ENCODE results near the gene GALNT18.

Gene GALNT18

GRCh38 chr11:11262171-11262920 is 359.5 kb downstream of the GALNT18 start:
- no peak for DNase-seq

- no peak for DNase-seq
These were observed 360.2 kb downstream of the GALNT18 start for GRCh38 chr11:11261629-11262028.

- DNase-seq: no peak
These were observed 360.9 kb downstream of the GALNT18 start for GRCh38 chr11:11260903-11261302.

- no peak for DNase-seq
These were observed 367.8 kb downstream of the GALNT18 start for GRCh38 chr11:11253995-11254394.

DNA sequence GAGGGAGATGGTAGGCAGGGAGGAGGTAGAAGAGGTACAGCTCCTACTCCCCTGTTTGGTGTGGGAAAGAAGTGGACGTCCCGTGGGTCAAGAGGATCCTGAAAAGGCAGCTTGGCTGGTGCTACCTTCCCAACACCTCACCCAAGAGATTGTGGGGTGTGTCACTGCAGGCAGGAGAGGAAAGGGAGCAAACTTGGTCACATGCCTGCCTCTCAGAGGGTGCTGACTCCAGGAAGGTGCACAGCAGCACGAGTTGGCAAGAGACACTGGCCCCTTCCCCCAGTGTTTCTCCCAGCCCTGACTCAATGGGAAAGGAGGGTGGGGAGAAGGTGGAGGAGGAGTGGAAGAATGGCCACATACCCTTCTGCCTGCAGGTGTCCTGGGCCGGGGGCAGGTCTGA is 368.3 kb downstream of the GALNT18 start:
- no peak for DNase-seq

DNA sequence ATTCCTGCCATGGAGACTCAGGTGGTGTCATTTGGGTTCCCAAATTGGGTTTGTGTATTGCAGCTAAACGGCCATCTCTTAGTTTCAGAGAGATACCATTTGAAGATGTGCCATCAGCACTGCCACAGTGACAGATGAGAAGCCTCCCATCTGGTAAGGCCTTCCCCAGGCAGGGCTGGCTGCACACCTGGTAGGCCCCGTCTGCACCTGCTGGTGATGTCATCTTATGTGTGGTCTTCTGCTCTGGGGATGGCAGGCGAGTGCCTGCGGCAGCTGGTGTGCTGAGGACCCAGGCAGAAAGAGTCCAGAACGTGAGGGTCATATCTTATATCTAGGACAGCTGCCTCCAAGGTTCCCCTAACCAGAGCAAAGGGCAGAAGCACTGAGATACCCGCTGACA is 369.4 kb downstream of the GALNT18 start:
- no peak for DNase-seq

DNA sequence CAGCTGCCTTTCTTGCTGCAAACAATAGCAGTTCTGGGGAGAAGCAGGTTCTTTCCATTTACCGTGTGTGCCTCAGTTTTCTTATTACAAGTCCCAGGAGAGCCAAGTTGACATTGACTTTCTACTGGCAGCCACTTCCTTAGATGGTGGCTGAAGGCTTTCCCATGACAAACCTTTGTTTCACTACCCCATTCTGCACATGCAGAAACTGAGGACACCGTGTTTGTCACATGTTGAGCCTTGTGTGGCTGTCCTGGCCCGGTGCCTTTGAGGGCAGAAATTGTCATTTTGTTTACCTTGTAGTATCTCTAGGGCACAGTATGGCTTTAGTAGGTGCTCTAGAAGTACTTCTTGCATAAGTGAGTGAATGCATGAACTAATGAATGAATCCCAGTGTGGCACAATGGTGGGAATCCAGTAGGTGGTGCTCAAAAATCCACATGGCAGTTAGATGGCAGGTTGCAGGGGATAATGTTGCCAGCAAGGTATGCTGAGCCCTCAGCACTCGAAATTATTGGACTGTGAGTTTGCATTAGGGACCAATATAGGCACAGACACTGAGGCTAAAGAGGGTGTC is 370.3 kb downstream of the GALNT18 start:
- no peak for DNase-seq

DNA sequence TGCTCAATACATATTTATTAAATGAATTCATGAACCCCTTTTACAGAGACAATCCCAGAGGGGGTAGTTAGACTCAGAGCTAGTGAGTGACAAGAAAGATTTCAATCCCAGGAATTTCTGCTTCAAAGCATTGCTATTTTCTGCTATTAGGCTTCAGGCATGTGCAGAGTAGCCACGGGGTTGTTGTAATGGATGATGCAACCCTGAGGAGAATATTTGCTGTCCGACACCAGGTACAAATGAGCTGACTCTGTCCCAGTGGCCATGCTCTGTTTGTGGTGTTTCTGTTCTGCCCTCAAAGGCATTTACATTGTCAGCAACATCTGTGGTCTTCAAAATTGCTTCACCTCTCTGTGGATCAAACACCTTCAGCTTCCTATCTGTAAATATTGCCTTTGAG is 371.3 kb downstream of the GALNT18 start:
- DNase-seq: no peak

GRCh38 chr11:11247576-11247975 is 374.2 kb downstream of the GALNT18 start:
- DNase-seq: no peak

DNA sequence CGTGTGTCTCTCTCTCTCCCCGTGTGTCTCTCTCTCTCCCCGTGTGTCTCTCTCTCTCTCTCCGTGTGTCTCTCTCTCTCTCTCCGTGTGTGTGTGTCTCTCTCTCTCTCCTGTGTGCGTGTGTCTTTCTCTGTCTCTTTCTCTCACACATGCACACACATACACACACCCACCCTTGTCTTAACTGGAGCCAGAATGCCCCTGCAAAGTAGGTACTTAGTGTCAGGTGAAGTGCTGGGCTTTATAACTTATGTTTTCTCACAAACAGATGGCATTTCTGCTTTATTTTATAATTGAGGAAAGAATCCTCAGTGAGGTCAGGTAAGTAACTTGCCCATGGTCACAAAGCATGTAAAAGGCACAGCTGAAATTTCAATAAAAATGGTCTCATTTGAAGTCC is 374.7 kb downstream of the GALNT18 start:
- no peak for DNase-seq

GRCh38 chr11:11246166-11246565 is 375.6 kb downstream of the GALNT18 start:
- no peak for DNase-seq

- no peak for DNase-seq
These were observed 376.4 kb downstream of the GALNT18 start for GRCh38 chr11:11245453-11245852.

DNA sequence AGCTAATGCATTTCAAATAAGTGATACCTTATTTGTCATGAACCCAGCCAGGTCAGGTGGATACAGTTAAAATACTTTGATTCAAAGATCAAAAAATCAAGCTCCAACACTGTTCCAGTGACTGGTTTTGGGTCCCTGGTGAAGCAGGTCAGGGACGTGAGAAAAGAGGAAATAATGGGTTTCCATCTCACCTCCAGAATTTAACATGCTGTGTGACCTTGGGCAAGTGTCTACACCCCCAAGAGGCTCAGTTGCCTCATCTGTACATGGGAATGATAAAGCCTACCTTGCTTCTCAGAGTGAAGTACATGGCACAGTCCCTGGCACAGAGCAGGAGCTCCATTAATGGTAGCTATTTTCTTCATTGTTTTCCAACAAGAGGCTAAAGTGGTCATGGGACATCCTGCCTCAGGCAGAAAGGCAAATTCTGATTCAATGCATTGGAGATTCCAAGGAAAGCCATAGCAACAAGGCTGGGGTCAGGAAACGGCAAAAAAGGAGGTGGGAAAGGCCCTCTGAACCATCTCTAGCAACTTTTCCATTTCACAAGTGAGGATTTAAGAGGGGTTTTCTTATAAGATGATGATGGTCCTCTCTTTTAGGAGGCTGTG is 377.2 kb downstream of the GALNT18 start:
- no peak for DNase-seq

DNA sequence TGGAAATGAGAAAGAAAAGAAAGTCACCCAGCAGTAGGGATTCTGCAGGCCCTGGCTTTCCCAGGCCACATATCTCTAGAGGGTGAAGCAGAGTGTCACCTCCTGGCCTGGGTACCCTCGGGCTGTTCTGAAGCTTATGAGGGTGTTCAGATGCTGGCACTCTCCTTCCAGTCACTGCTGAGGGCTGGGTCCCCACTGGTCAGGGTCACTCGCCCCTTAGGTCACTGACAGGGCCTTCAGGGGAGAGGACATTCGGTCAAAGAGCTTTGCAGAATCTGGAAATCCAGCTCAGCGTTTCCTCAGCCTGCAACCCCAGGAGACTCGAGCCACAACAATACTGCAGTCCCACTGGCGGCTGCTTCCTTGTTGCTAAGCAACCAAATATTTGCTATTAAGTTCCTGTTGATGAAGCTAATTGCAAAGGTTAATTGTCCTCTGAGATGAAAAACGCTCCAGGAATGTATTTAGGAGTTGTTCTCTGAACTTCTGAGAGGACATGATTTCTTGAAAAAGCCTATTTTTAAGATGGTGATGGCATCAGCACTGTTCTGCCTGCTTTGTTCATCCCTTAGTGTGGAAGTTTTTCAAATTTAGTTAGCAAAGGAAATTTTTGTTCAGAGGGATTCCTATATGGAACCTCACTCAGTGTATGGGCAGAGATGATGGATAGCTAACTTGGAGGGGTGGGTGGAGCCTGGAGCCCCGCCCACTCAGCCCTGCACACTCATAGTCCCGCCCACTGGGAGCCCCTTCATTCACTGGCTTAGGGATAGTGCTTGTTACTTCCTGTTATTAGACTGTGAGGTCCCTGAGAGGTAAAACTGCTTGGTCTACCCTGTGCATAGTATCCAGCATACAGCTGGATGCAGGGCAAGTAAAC is 378.0 kb downstream of the GALNT18 start:
- peak in 1 of 2 donors; percentile 15 for DNase-seq

GRCh38 chr11:11243209-11243589 is 378.6 kb downstream of the GALNT18 start:
- no peak for DNase-seq

GRCh38 chr11:11241284-11241683 is 380.5 kb downstream of the GALNT18 start:
- no peak for DNase-seq

DNA sequence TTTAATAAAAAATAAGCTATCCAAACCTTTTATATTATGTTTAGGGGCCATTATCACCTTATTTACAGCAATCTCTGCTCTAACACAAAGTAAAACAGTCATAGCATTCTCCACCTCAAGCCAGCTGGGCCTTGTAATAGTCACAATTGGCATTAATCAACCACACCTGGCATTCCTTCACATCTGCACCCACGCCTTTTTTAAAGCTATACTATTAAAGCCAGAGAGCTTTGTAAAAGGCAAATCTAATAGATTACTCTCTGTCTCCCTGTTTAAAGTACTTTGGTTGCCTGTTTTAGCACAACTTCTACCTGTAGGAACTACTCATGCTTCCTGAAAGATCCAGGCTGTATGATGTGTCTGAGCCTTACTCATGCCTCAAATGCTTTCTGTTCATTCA is 381.8 kb downstream of the GALNT18 start:
- DNase-seq: no peak

DNA sequence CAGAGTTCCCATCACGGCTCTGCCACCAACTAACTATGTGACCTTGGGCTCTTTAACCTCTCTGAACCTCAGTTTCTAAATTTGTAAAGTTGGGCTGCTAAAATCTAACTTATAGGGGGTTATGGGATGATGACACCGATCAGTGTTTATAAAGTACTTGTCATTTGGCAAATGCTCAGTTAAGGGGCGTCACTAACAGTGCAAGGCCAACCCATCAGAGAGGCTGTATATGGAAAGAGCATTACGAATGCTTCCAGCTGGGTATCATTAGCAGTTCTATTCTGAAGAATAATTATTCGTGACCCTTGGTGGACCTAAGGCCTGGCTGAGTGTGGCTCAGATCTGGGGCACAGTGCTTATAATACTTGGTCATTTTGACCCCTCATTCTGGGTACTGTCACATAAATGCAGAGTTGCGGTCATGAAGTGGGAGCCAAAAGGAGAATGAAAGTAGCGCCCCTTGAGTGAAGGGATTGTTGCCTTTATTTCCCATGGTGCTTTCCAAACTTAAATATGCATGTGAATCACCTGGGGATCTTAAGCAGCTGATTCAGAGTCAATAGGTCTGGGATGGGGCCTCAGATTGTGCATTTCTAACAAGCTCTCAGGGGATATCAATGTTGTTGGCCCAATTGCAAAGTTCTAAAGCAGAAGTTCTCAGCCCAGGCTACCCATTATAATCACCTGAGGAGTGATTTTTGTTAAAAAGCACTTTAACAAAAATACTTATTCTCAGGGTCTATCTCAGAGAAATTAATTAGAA is 384.6 kb downstream of the GALNT18 start:
- no peak for DNase-seq

DNA sequence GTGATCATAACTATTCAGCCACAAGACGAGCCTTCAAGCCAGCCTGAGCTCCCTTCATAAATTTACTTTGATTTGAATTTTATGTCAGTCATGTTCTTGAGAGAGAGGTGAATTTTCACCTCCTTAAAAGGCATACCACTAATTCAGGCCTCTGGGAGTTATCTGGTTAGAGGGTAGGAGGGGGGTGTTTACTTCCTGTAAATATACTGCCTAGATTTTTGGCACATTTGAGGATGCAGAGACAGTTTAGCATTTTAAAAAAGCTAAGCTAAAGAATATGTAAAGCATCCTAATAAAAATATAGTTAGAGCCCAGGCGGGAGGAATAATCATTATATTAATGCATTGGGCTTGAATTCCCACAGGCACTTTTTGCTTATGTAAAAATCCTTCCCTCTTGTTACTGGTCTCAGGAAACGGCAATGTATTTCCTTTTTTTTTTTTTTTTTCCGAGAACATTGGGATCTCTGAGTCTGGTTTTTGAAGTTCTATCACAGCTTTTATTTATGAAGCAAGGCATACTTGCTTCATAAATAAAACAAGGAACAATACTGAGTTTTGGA is 385.2 kb downstream of the GALNT18 start:
- no peak for DNase-seq

DNA sequence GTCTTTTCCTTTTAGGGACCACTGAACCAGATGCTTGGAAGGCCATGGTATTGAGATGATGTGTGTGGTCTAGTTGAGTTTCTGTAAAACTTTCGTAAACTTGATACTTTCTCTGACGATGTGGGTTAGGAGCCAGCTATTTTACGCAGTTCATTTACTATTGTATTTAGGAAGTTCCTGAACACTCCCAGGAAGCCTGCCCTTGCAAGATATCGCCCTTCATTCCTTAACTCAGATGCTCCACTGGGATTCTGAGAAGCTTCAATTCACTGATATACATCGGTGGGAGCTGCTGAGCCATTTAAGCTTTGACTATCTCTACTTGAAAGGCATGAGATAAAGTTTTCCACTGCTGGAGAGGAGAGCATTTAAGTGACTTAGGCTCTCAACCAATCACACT is 390.0 kb downstream of the GALNT18 start:
- no peak for DNase-seq

DNA sequence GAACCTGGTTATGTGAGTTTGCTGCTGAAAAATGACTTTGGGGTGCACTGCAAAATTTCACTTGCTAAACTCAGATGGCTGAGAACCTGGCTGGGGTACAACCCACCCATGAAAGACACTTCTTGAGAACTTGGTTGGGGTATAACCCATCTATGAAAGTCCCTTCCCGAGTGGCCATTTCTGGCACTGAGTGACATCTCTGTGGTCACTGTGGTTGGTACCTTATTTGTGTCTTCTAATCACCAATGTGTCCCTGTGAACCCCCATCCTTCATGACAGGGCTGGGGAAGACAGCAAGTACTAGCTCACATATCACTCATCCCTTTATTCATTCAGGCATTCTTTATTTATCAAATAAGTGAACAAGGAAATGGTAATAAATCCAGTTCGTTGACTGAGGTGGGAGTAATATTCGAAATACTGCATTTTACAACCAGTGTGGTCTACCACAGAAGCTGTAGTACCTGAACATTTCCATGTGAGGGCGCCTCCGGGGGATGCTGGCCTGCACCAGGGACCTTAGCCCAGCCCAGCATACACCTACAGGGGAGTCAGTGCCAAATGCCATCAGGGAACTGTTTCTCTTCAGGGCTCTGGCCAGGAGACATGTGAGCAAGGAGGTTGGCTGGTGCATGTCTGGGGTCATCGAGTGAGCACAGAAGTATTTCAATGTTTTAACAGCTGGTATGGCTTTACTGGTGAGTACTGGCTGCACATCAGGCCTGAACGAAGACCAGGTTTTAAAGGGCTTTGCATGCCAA is 390.8 kb downstream of the GALNT18 start:
- peak in 1 of 2 donors; percentile 3 for DNase-seq

Measured in inflammatory macrophage (primary cell).